ENCODE data around the gene TIAM1.

Gene TIAM1

DNA sequence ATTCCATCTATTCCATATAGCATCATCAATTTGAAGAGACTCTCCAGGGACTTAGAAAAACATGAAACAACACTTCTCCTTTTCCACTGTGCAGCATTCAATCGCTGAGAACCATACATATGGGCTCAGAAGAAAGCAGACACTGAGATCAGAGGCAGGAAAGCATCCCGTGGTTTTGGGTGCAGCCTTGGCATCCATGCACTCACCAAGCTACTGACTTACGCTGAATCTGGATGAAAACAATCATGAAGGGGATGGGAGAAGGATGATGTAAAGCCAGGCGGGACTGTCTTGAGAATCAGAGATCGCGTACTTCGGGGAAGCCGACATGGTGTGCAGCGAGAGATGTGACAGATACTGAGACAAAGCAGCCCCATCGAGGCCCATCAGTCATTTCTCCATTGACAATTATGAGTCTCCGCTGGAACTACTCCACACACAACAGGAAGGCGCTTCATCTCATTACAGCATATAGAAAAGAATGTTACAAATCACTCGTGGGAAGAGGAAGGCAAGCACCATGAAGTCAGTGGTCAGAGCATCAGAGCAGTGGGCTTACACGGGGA lies 2.3 kb upstream of the TIAM1 start:
- no peak overlapping the region for H3K4me3 ChIP-seq (ENCODE audit: low read length)
- TF ChIP-seq ZNF274 (IDR thresholded peaks at IDR 0.05; ENCODE audit: low read depth, low read length) = no peak

DNA sequence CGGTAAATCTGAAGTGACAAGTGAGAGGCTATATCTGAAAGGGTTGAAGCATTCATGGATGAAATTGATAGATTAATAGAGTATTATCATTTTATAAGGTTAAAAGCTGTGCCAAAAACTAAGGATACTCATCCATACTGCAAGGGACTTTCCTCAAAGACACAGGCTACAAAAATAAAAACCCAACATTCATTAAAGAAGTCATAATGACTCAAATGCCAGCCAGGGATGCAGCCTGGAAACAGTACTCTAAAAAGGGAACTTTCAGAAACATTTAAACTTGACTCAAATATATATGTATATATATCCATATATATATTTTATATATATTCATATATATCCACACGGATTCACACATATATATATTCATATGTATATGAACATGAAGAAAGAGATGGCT lies 1.1 kb upstream of the TIAM1 start:
- TF ChIP-seq ZNF274 (IDR thresholded peaks at IDR 0.05; ENCODE audit: low read depth, low read length) = no peak
- no peak overlapping the region for H3K4me3 ChIP-seq (ENCODE audit: low read length)

DNA sequence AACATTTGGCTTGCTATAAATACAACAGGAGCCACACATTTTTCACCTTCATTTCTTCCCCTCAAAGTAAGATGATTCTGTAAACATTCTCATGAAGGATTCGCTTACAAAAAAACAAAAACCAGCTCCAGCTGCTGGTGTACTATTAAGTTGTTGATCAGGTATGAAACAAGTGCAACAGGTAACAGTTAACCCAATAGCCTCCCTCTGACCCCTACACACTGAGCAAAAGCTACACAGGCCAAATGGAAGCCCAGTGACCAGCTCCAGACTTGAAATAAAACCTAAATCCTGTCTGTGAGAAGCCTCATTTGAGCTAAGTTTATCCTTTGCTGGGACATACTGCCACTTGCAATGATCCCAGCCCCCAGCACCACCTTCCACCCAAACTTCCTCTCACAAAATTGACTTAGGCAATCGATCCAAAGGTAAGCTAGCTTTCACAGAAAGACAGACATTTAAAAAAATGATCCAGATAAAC lies 991 bp downstream of the TIAM1 start:
- TF ChIP-seq ZNF274 (IDR thresholded peaks at IDR 0.05; ENCODE audit: low read depth, low read length) = no peak
- peak overlapping the region; percentile 6 for H3K4me3 ChIP-seq (ENCODE audit: low read length)

DNA sequence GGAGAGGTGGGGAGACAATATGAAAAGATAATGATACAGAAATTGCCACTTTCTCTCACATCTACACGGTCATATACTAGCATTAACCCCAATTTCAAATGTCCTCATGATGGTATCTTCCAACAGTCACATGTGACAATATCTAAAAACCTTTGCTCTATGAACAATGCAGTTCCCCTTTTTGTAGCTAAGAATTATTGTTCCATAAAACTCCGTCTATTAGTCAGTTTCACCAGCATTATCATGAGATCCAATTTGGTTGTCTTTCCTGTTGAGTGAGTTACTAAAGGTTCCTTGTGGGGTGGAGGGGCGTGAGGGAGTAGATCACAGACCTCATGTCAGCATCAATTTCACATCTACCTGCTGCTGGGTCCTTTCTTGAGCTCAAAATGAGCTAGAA lies 1.7 kb downstream of the TIAM1 start:
- no peak for TF ChIP-seq ZNF274 (IDR thresholded peaks at IDR 0.05; ENCODE audit: low read depth, low read length)

DNA sequence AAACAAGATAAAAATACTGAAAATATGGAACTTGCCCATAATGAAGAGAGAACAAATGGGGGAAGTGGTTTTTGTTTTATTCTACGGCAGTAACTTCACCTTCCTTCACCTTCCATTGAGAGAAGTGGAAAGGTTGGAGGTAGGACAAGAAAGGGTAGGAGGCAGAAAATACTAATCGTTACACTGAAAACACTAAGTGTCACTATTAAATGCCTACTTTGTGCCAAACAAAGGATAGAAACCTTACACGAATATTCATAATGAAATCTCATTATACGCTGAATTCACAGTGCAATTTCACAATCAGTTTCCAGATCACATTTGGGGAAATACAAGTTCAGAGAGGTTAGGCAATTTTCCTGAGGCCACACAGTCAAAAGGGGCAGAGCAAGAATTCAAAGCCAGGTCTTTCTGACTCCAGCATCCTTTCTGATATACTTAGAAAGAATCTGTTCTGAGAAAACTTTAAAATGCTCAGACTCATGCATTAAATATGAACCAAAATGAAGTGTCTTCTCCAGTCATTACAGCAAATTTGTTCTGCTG lies 3.0 kb downstream of the TIAM1 start:
- no peak for TF ChIP-seq ZNF274 (IDR thresholded peaks at IDR 0.05; ENCODE audit: low read depth, low read length)
- no peak overlapping the region for H3K4me3 ChIP-seq (ENCODE audit: low read length)

More for the DNA sequence above, 1.7 kb downstream of the TIAM1 start:
- H3K4me3 ChIP-seq (ENCODE audit: low read length) = no peak overlapping the region

DNA sequence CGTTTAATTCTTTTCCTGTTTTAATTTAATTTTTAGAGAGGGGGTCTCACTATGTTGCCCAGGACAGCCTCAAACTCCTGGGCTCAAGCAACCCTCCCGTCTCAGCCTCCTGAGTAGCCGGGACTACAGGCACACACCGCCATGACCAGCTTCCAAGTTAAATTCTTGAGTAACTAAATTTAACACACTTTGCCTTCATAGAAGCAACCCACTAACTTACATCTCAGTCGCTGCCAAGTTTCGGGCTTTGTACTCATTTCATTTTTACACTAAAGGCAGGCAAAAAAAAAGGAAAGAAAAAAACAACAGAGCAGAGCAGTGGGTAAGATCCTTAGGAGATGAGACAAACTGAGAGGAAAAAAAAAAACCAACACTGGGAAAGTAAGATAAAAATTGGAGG lies 3.5 kb downstream of the TIAM1 start:
- no peak overlapping the region for H3K4me3 ChIP-seq (ENCODE audit: low read length)
- TF ChIP-seq ZNF274 (IDR thresholded peaks at IDR 0.05; ENCODE audit: low read depth, low read length) = no peak

DNA sequence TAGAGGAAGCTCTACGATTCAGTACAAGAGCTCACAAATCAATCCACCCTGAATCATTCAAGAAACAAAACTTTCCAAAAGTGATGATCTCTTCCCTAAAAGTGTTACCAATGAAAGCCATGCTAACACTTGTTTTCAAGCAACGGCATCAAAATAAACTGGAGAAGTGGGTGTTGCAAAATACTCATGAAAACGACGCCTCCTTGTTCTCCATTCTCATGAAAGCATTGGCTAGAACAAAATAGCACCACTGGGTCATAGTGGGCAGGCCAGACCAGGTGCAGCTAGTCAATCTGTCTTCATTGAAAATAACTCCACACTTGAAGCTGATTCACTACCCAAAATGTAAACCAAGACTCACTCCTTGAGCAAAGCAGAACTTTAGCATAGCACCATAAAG lies 4.3 kb downstream of the TIAM1 start:
- no peak for TF ChIP-seq ZNF274 (IDR thresholded peaks at IDR 0.05; ENCODE audit: low read depth, low read length)
- H3K4me3 ChIP-seq (ENCODE audit: low read length) = no peak overlapping the region

DNA sequence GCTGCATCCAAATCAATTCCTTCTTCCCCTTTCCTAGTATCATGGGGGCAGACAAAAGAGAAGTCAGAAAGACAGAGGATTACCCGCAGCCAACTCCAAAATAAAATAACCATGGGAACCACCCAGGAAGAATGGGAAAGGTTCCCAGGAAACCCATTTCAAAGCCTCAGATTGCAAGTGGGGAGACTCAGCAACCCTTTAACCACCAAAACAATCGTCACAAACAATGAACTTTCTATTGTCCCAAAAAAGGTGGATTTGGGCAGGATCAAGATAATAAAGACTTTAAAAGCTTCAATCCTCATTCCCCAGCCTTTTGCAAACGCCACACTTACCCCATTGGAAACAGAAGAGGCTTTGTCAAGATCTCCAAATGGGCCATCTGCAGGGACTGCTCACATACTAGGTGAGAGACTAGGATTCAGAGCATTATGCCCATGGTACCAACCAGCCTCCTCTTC lies 5.1 kb downstream of the TIAM1 start:
- no peak for TF ChIP-seq ZNF274 (IDR thresholded peaks at IDR 0.05; ENCODE audit: low read depth, low read length)
- H3K4me3 ChIP-seq (ENCODE audit: low read length) = no peak overlapping the region

DNA sequence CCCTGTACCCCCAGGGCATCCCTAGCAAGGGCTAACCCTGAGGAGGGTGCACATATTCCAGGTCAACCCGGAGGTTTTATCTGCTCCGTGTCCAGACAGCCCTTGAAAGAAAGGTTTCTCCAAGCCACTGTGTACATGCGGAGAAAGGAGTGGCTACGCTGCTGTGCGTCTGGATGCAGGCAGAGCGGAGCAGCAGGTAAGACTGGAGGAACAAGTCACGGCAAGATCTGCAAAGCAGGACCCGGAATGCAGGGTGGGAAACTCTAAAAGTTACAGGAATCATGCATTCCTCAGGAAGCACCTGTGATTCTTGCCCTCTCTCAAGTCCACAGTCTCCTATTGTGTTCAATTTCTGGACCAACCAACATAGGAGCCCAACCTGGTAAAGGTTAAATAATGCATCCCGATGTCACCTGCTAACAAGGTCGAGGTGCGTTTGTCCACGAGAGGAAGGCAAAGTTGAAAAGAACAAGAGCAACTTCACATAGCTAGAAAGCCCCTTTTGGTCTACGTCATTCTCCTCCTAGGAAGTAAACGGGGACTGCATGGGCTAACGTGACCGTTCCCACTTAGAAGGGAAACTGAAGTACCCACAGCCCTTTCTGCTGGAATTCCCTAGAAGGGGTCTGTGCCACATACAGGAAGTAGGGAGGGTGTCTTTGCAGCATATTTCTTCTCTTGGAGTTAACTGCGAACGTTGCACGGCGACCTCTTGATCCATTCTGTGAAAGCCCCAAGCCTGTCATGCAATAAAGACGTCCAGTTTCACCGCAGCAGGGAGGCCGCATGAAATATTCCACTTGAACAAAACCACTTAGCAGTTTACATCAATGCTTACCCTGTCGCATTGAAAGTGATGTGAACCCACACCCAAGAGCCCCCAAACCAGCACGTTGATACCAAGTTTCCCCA lies 5.8 kb downstream of the TIAM1 start:
- no peak for TF ChIP-seq ZNF274 (IDR thresholded peaks at IDR 0.05; ENCODE audit: low read depth, low read length)
- H3K4me3 ChIP-seq (ENCODE audit: low read length) = no peak overlapping the region

DNA sequence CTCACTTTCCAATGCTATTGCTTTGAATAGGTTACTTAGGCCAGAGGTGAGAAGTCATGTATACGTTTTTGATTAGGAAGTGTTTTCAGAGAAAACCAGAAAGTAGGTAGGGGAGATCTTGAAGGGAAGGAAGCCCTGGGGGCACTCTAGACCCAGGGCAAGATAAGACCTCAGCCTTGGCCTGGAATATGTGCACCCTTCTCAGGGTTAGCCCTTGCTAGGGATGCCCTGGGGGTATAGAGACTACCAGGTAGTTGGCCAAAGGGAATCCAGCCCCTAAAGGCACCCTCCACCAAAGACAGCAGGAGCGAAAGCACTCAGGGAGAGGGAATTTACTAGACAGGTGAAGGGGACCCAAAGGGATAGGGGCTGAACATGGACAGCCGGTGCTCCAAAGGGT lies 7.0 kb downstream of the TIAM1 start:
- TF ChIP-seq ZNF274 (IDR thresholded peaks at IDR 0.05; ENCODE audit: low read depth, low read length) = no peak
- H3K4me3 ChIP-seq (ENCODE audit: low read length) = no peak overlapping the region

DNA sequence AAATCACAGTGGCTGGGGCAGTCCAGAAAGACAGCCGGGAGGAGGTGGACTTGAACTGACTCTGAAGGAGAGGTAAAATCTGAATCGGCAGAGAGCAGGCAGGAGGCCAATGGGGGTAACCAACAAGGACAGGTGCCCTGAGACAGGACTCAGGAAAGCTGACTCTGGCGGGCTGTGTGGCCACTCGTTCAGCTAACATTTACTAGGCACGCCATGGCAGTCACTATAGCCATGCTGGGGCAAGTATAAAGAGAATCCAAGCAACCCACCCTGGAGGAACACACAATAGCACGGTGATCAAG lies 7.4 kb downstream of the TIAM1 start:
- no peak overlapping the region for H3K4me3 ChIP-seq (ENCODE audit: low read length)
- TF ChIP-seq ZNF274 (IDR thresholded peaks at IDR 0.05; ENCODE audit: low read depth, low read length) = no peak

DNA sequence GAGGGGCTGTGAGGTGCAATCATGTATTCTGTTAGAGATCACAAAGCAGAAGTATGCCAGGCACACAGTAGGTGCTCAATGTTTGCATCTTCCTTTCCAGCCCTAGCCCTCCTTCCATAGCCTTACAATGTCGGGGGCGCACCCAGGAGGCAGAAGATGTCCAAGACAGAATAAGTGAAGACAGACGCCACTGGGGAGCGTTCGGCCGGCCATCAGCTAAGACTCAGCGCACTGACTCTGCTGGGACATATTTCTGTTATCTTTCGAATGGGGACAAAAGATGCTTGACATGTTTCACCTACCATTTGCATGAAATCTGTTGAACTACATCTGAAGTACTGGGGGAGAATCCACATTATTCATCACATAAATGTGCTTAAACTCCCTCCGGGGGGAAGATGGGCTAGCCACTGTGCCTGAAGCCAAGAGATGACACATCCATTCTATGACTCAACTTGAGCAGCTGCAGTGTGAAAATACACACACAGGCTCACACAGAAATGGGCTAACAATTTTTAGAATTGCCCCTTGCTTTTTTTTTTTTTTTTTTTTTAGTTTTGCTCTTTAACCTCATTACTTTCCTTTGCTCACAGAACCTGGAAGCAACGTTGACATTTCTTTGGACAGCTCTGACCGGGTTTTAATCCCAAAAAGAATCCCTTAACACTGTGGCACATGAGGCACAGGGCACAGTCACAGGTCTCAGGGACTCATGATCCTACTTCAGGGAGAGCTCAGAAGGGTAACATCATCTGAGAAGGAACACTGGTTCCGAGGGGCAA lies 7.9 kb downstream of the TIAM1 start:
- TF ChIP-seq ZNF274 (IDR thresholded peaks at IDR 0.05; ENCODE audit: low read depth, low read length) = no peak

DNA sequence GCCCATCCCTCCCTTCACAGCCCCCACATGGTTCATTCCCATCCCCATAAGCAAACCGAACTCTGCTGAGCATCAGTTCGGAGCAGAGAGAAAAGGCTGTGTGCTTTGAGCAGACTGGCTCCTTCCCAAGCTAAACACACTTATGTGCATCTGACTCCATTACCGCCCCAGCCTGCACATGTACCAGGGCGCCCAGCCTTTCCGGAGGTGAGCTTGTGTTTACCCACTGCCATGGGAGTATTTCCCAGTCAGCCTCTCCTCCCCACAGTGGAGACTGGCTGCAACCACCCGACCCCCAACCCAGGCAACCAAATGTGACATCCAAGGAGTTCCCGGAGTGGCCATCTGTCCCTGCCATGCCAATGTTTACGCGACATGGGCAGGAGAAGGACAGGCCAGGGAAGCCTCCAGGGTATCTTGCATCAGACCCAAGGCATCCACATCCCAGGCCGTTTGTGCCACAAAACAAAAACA lies 9.4 kb downstream of the TIAM1 start:
- H3K4me3 ChIP-seq (ENCODE audit: low read length) = no peak overlapping the region
- no peak for TF ChIP-seq ZNF274 (IDR thresholded peaks at IDR 0.05; ENCODE audit: low read depth, low read length)

More for the DNA sequence above, 7.9 kb downstream of the TIAM1 start:
- H3K4me3 ChIP-seq (ENCODE audit: low read length) = no peak overlapping the region

DNA sequence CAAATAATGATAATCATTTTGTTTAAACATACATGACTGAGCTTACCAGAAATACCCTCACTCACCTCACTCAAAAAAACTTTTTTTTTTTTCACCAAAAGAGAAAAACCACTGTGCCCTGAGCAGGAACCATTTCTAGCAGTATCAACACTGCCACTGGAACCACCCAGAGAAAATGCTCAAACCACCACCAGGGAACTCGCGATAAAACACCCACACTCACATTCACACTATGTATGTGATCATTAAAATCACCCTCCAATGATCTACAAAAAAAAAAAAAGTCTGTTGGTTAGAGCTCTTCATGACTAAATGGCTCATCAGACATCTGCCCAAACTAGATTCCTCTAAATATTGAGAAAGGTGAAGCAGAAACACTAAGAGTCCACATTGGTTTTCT lies 11.5 kb downstream of the TIAM1 start:
- no peak overlapping the region for H3K4me3 ChIP-seq (ENCODE audit: low read length)
- no peak for TF ChIP-seq ZNF274 (IDR thresholded peaks at IDR 0.05; ENCODE audit: low read depth, low read length)
